ENCODE measurements around the gene RNF125.
"Not testable (repeated sequence)": the region's sequence is repeated elsewhere in the genome, so short reads cannot be mapped to it uniquely, and the experiment has no call there.

Gene RNF125

DNA sequence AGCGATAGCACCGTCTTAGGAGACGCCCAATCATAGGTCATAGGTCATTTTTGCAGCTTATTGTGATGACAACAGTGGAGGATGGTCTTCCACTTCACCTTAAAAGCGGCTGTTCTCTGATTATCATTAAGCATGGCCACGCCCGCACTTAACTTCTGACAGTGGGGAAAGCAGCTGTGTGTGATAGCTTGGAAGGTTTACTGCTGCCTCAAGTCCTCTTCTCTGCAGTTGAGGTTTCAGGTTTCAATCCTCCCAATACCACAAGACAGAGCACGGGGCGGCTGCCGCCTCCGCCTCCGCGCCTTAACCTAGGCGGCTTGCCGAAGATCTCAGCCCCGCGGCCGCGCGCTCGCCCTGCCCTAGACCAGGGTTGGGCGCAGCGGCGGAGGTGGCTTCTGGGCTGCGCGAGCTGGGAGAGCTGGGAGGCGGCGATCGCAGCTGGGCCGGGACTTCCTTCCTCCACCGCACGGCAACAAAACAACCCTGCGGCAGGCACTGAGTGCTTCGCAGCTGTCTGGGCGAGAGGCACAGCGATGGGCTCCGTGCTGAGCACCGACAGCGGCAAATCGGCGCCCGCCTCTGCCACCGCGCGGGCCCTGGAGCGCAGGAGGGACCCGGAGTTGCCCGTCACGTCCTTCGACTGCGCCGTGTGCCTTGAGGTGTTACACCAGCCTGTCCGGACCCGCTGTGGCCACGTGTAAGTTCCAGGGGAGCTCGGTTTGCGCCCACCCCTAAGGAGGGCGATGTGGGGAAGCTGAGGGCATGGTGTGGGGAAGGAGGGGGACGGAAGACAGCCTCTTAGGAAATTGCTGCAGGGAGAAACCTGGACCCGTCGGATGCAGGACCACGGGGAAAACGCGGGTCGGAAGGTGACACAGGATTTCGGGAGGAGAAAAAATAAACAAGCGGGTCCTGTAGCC, at the start of gene RNF125:
Gene RNF125, plus strand, starts transcription at position 495 of the 920 bp plus-strand sequence. Its CDS starts 39 bp downstream, at position 534.
- in situ Hi-C loops (cut with MboI; ENCODE audit: low sequenced_read_pairs), result no loop called here

GRCh38 chr18:31970617-31971016, 48.0 kb upstream of the RNF125 start:
- in situ Hi-C loops (cut with MboI; ENCODE audit: low sequenced_read_pairs), result no loop called here

- in situ Hi-C loops (cut with MboI; ENCODE audit: low sequenced_read_pairs), result no loop called here
Observed at GRCh38 chr18:31973929-31974546, 44.6 kb upstream of the RNF125 start.

DNA sequence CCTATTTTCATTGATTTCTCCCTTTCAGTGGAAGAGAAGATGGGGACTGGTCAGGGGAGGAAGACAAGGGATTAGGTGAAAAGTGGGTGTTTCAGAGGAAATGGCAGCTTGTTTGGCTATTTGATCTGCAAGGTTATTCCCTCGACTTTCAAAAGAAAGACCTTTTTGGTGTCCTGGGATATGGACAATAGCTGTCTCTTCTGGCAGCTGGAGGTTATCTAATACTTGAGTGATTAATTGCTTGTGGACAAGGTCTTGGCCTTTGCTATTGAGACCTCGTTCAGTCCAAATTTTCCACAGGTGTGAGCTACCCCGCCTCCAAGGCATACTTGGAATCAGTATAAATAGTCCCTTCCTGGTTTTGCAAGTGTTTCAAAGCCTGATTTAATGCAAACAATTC, 42.4 kb upstream of the RNF125 start:
- in situ Hi-C loops (cut with MboI; ENCODE audit: low sequenced_read_pairs), result no loop called here

- in situ Hi-C loops (cut with MboI; ENCODE audit: low sequenced_read_pairs), result no loop called here
Observed at GRCh38 chr18:31977270-31977872, 41.3 kb upstream of the RNF125 start.

- in situ Hi-C loops (cut with MboI; ENCODE audit: low sequenced_read_pairs), result no loop called here
Observed at GRCh38 chr18:31978616-31979015, 40.0 kb upstream of the RNF125 start.

DNA sequence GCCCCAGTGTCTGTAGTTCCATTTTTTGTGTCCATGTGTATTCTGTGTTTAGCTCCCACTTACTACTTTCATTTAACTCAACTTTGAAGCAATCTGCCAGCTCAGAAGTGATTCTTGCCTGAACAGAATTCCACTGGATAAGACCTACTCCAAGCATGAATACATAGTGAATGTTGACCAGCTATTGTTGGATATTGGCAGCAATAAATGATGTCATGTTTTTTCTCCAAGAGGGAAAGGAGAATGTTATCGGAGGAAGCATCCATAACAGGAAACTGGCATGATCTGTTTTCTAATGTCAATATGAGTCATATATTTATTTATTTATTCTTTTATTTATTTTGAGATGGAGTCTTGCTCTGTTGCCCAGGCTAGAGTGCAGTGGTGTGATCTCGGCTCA, 38.9 kb upstream of the RNF125 start:
- in situ Hi-C loops (cut with MboI; ENCODE audit: low sequenced_read_pairs), result no loop called here

DNA sequence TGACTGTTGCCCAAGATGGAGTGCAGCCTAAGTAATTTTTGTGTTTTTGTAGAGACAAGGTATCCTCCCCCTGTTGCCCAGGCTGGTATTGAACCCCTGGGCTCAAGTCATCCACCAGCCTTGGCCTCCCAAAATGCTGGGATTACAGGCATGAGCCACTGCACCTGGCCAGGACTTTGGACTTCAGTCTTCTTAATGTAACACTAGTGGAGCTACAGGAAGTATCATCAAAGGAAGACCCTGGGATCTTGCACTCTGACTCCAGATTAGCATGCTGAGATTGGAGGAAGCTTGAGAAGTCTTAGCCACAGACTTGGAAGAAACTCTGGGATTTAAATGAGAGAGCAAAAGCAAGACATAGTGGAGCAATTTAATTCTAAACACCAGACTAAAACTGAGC, 37.8 kb upstream of the RNF125 start:
- in situ Hi-C loops (cut with MboI; ENCODE audit: low sequenced_read_pairs), result no loop called here

DNA sequence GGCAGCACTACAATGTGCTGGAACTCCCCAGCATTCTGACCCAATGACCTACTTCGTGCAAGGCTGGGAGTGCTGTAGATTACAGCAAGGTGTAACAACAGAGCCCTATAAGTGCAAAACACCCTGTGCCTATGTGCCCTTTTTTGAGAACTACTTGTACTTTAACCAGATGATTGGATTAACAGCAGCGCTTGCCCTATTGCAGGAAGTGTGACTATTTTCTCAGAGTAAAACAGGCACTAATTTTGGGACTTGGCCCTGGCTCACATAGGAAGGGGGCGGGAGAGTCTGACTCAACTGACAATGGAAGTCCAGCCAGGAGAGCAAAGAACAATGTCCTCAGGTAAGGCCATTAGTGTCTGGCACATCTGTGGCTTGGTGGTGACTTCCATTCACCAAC, 35.6 kb upstream of the RNF125 start:
- in situ Hi-C loops (cut with MboI; ENCODE audit: low sequenced_read_pairs), result no loop called here

- in situ Hi-C loops (cut with MboI; ENCODE audit: low sequenced_read_pairs), result no loop called here
Observed at GRCh38 chr18:31983976-31984375, 34.6 kb upstream of the RNF125 start.

- in situ Hi-C loops (cut with MboI; ENCODE audit: low sequenced_read_pairs), result no loop called here
Observed at GRCh38 chr18:31990823-31991222, 27.8 kb upstream of the RNF125 start.

- in situ Hi-C loops (cut with MboI; ENCODE audit: low sequenced_read_pairs), result no loop called here
Observed at GRCh38 chr18:31996007-31996406, 22.6 kb upstream of the RNF125 start.

DNA sequence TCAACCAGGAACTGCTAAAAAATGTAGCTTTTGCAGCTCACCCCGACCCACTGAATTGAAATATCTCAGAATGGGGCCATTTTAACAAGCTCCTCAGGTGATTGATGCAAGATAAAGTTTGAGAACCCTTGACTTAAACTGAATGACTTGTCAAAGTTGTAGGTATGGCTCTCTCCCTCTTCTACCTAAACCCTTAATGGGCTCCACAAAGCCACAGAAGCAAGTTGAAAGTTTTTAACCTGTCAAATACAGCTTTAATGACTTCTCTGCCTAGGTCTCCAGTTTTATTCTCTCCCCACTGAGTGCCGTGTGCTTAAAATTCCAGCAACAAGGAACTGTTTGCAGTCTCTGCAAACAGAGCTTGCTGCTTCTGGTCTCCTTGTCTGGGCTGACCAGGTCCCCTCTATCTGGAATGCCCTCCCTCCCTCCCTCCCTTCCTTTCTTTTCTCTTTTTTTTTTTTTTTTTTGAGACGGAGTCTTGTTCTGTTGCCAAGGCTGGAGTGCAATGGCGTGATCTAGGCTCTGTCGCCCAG, 19.7 kb upstream of the RNF125 start:
- in situ Hi-C loops (cut with MboI; ENCODE audit: low sequenced_read_pairs), result no loop called here

DNA sequence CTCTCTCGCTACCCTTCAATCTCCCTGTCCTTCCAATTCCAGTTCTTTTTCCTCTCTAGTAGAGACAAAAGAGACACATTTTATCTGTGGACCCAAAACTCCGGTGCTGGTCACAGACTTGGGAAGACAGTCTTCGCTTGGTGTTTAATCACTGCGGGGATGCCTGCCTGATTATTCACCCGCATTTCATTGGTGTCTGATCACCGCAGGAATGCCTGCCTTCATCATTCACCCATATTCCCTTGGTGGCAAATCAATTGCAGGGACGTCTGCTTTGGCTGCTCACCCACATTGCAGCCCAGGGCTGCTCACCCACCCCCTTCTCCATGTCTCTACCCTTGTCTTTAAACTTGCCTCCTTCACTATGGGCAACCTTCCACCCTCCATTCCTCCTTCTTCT, 17.5 kb upstream of the RNF125 start:
- in situ Hi-C loops (cut with MboI; ENCODE audit: low sequenced_read_pairs), result not testable (repeated sequence)

GRCh38 chr18:32003822-32004221, 14.8 kb upstream of the RNF125 start:
- in situ Hi-C loops (cut with MboI; ENCODE audit: low sequenced_read_pairs), result not testable (repeated sequence)

DNA sequence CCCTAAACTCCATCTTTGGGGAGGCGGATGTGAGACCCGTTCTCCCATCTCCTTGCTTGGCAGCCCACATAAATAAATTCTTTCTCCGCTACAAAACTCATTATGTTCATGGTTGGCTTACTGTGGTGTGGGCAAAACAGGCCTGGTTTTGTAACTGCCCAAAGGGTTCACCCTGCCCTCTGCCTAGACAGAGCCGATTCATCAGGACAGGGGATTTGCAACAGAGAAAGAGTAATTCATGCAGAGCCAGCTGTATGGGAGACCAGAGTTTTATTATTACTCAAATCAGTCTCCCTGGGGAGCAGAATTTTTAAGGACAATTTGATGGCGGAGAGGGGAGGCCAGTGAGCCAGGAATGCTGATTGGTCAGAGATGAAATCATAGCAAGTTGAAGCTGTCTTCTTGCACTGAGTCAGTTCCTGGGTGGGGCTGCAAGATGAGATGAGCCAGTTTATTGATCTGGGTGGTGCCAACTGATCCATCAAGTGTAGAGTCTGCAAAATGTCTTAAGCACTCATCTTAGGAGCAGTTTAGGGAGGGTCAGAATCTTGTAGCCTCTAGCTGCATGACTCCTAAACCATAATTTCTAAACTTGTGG, 8.4 kb upstream of the RNF125 start:
- in situ Hi-C loops (cut with MboI; ENCODE audit: low sequenced_read_pairs), result no loop called here

DNA sequence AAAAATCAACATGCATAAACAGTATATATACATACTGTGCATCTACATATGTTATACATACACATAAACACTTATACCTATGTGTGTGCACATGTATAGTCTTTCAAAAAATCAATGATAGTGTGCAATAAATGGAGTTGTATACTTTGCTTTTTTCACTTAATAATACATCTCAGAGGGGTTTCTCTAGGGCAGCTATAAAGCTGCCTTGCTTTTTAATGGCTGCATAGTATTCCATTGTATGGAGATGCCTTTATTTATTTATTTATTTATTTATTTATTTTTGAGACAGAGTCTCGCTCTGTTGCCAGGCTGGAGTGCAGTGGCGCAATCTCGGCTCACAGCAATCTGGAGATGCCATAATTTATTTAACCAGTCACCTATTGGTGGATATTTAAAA, 7.4 kb upstream of the RNF125 start:
- in situ Hi-C loops (cut with MboI; ENCODE audit: low sequenced_read_pairs), result no loop called here

DNA sequence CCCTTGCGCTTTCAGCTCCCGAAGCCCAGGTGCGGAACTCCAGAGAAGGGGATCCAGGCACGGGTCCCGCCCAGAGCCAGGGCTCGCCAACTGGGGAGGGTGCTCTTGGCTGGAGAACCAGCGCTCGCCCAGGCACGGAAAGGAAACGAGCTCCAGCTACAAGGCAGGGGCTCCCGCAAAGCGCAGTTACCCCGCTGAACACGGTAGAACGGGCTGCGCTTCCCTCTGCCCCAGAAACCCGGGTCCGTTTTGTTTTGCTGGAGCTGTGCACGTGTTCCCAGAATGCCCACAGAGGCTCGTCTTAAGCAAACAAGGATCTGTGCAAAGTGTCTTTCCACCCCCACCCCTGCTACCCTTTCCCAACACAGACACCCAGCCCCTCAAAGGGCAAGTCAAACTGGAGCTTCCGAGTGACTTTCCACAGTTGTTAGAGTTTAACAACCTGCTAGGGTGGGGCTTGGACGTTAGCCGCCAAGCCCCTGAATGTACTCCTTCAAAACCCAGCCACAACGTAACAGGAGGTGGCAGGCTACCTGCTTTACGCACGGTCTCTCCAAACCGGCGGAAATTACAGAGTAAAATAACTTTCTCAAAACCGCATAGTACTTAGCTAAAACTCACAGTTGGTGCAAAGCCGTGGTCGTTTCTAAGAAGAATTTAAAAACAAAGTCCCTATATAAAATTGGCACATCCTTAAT, 775 bp downstream of the RNF125 start:
- in situ Hi-C loops (cut with MboI; ENCODE audit: low sequenced_read_pairs), result no loop called here

DNA sequence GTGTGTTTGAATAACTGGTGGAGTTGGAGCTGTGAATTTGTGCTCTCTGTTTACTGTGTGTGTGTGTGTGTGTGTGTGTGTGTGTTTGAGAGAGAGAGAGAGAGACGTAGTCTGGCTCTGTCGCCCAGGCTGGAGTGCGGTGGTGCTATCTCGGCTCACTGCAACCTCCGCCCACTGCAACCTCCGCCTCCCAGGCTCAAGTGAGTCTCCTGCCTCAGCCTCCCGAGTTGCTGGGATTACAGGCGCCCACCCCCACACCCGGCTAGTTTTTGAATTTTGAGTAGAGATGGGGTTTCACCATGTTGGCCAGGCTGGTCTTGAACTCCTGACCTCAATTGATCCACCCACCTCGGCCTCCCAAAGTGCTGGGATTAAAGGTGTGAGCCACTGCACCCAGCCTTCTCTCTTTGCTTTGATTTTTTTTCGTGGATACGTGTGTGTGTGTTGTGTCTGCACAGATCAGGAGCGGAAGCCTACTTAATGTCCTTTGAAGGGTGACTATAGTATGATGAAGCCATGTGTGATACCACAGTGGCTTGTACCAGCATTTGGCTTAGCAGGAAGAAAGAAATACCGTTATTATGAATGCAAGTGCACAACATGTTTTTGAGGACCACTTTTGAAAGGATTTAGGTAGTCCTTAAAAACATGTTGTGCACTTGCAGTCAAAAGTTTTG, 1.5 kb downstream of the RNF125 start:
- in situ Hi-C loops (cut with MboI; ENCODE audit: low sequenced_read_pairs), result not testable (repeated sequence)
